SIG-M5 treated with dmso at 0.1 percent for 504 hours (cell line): ENCODE measurements around the gene AKAP10.
"Not testable (repeated sequence)": the region's sequence is repeated elsewhere in the genome, so short reads cannot be mapped to it uniquely, and the experiment has no call there.

ENCODE experiments used
- DNase-seq: peaks from one replicate; lab custom pipeline; 2025; ENCODE audit not compliant: unreplicated experiment; lab: John Stamatoyannopoulos, UW

AKAP10 gene

DNA sequence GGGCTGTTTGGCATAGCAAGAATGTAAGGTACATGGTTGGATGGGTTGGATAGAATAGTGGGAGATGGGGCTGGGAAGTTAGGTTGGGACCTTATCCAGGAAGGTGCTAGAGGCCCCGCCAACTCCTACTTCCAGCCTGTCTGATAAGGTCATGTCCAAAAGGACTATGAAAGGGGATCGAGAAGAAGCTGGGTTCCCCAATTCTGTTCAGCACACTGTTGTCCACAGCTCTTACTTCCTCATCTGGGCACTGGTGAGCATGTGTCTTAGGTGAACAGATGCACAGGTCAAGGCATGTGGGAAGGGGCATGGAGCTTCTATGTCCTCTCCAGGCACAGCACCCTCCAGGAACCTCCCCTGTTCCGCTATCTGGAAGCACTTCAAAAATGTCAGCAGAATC is 104.3 kb downstream of the AKAP10 start:
- no peak for DNase-seq

GRCh38 chr17:19868079-19868395 is 109.6 kb downstream of the AKAP10 start:
- no peak for DNase-seq

- DNase-seq, result no peak
These were observed 110.1 kb downstream of the AKAP10 start, which contains the start of gene ULK2 for GRCh38 chr17:19867329-19868078. ULK2 (minus strand) TSS chr17:19867936; CDS start chr17:19867417, 519 bp downstream.

DNA sequence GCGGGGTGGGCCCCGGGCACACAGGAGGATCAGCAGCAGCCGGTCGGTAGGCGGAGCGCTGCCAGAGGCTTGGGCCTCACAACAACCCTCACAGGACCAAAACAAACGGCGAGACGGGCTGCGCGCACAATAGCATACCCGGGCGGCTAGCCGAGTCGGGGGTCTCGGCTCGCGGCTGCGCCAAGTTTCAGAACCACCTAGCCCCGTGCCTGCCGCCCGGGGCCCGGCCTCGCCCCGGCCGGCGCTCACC is 110.6 kb downstream of the AKAP10 start:
- DNase-seq, result peak; percentile 23

DNA sequence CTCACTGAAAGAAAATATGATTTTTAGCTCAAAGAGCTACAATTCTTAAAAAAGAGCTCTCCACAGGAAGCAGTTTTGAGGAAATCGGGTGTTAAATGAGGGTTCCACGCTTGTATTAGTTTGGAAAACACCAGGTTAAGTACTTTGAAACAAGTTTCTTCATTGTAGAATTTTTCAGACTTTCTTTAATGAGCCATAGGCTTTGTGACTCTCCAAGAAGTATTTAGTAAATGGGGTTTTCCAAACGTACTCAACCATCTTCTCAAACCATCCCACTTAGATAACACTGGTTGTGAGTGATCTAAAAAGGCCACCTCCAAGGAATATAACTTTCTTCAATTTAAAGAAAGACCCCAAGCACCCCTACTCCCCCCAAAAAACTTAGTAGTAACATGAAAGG is 112.6 kb downstream of the AKAP10 start:
- DNase-seq, result no peak

- DNase-seq, result not testable (repeated sequence)
These were observed 116.9 kb downstream of the AKAP10 start for GRCh38 chr17:19860647-19861177.

GRCh38 chr17:19857640-19858039 is 120.0 kb downstream of the AKAP10 start:
- DNase-seq, result no peak
